Measurements from ENCODE around the gene TCP1.

DNA sequence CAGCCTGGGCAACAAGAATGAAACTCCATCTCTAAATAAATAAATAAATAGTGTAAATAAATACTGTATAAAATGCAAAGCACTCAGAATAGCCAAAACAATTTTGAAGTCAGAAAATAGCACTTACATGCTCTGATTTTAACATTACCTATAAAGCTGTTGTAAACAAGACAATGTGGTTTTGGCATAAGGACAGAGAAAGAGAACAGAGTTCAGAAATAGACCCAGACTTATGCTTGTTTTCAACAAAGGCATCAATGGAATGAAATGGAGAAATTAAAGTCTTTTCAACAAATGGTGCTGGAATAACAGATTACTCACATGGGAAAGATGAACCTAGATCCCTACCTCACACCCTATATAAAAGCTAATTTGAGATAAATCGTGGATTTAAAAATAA is 17.2 kb downstream of the TCP1 start:
- TF ChIP-seq, protein P1, sequence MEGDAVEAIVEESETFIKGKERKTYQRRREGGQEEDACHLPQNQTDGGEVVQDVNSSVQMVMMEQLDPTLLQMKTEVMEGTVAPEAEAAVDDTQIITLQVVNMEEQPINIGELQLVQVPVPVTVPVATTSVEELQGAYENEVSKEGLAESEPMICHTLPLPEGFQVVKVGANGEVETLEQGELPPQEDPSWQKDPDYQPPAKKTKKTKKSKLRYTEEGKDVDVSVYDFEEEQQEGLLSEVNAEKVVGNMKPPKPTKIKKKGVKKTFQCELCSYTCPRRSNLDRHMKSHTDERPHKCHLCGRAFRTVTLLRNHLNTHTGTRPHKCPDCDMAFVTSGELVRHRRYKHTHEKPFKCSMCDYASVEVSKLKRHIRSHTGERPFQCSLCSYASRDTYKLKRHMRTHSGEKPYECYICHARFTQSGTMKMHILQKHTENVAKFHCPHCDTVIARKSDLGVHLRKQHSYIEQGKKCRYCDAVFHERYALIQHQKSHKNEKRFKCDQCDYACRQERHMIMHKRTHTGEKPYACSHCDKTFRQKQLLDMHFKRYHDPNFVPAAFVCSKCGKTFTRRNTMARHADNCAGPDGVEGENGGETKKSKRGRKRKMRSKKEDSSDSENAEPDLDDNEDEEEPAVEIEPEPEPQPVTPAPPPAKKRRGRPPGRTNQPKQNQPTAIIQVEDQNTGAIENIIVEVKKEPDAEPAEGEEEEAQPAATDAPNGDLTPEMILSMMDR (IDR thresholded peaks at IDR 0.05), result no peak
- no peak for TF ChIP-seq POLR2A (IDR thresholded peaks at IDR 0.05)
